Endodermal cell (in vitro differentiated cells): ENCODE results near the gene TMTC2. TPM values are rescaled to one million over a fixed set of nuclear protein-coding genes. Genes with fewer than 3 reads are reported as not detected.

ENCODE experiments used
- DNase-seq: peaks from one replicate; pipeline ENCODE4 v3.0.0-alpha.2; 2017
- H3K27ac ChIP-seq: 2 replicates; pipeline ENCODE4 v1.5.1; 2013; ENCODE audit warnings: mild to moderate bottlenecking, low read depth, low read length, moderate library complexity
- H3K27me3 ChIP-seq: 2 replicates; pipeline ENCODE4 v1.6.1; 2013; ENCODE audit warnings: mild to moderate bottlenecking, low read length, moderate library complexity; ENCODE audit not compliant: insufficient read depth, control insufficient read depth, poor library complexity, severe bottlenecking
- H3K36me3 ChIP-seq: 2 replicates; pipeline ENCODE4 v1.7.0; 2013; ENCODE audit warnings: mild to moderate bottlenecking, low read length, moderate library complexity; ENCODE audit not compliant: control insufficient read depth, insufficient read depth
- H3K4me1 ChIP-seq: one replicate; pipeline ENCODE4 v1.7.0; 2013; ENCODE audit warnings: low read length; ENCODE audit not compliant: control insufficient read depth, insufficient read depth
- H3K4me3 ChIP-seq: 2 replicates; pipeline ENCODE4 v1.5.1; 2013; ENCODE audit warnings: mild to moderate bottlenecking, low read length, moderate library complexity
- H3K9ac ChIP-seq: 2 replicates; pipeline ENCODE4 v1.6.1; 2013; ENCODE audit warnings: mild to moderate bottlenecking, low read length, moderate library complexity; ENCODE audit not compliant: poor library complexity, severe bottlenecking; ENCODE audit errors: extremely low read depth
- H3K9me3 ChIP-seq: 2 replicates; pipeline ENCODE4 v1.6.1; 2013; ENCODE audit warnings: mild to moderate bottlenecking, low read length, moderate library complexity; ENCODE audit not compliant: control insufficient read depth
- H3K27ac Mint-ChIP-seq: 2 replicates; pipeline ENCODE4 v1.8.0; 2020; ENCODE audit warnings: mixed read lengths
- H3K27me3 Mint-ChIP-seq: 2 replicates; pipeline ENCODE4 v1.8.0; 2021; ENCODE audit warnings: mild to moderate bottlenecking, mixed read lengths; ENCODE audit not compliant: insufficient read depth
- H3K36me3 Mint-ChIP-seq: 2 replicates; pipeline ENCODE4 v1.8.0; 2020; ENCODE audit warnings: low read depth, mixed read lengths
- H3K4me1 Mint-ChIP-seq: 2 replicates; pipeline ENCODE4 v1.8.0; 2020; ENCODE audit warnings: mixed read lengths
- H3K4me3 Mint-ChIP-seq: 2 replicates; pipeline ENCODE4 v1.8.0; 2020; ENCODE audit warnings: mild to moderate bottlenecking, moderate library complexity, mixed read lengths
- H3K9me3 Mint-ChIP-seq: 2 replicates; pipeline ENCODE4 v1.8.0; 2020; ENCODE audit warnings: mild to moderate bottlenecking, mixed read lengths
- CTCF ChIP-seq: fragments of 200-600 bp; sonication (generic); conservative IDR thresholded peaks from 2 replicates; pipeline ENCODE4 v1.5.0; 2021; ENCODE audit warnings: antibody characterized with exemption, mild to moderate bottlenecking
- WGBS, 2 experiments: methylation state at CpG; one replicate each; pipeline versions ENCODE4 v1.1.5 to v1.1.7; 2013; ENCODE audit warnings: missing lambda C conversion rate in 2 of 2, mixed read lengths in 1 of 2; ENCODE audit not compliant: insufficient coverage in 1 of 2, insufficient read length in 1 of 2; 5-methylcytosine and 5-hydroxymethylcytosine counted together
- total RNA-seq, 2 donors: library from RNA; stranded (reverse); fragmentation: NEBNext Ultra II Directional in 1 of 2; extraction: Animal tissue kit (Norgen Biotek cat#: 25700) in 1 of 2; gene quantifications; 2 replicates in 1 of 2; 3 replicates in 1 of 2; pipeline ENCODE4 v1.2.1, GENCODE V29; 2021

Gene TMTC2
- total RNA-seq, 2 donors from 2014 or later = 7.2 to 10.8 TPM

- WGBS, 2 experiments = no CpG with 5 or more reads among the region's 1 CpG
- no peaks in the 10 kb centered on the region for H3K4me1 ChIP-seq
- H3K27ac ChIP-seq = no peak overlapping the region
- Mint-ChIP-seq H3K27ac (no peak overlapping the region), H3K4me1 (no peaks in the 10 kb centered on the region), H3K4me3 (no peak overlapping the region), H3K9me3 (no peaks in the 10 kb centered on the region), H3K36me3 (peaks cover 5% of the 10 kb centered on the region), H3K27me3 (no peaks in the 10 kb centered on the region)
- no peaks in the 10 kb centered on the region for H3K27me3 ChIP-seq
- H3K9ac ChIP-seq = no peak overlapping the region
- DNase-seq = no peak
- H3K4me3 ChIP-seq = no peak overlapping the region
- H3K9me3 ChIP-seq = no peaks in the 10 kb centered on the region
- TF ChIP-seq CTCF = no peak
- H3K36me3 ChIP-seq = no peaks in the 10 kb centered on the region
These were observed 294.4 kb downstream of the TMTC2 start for GRCh38 chr12:82981150-82981549.

- Histone ChIP-seq H3K36me3 (no peaks in the 10 kb centered on the region), H3K4me1 (no peaks in the 10 kb centered on the region), H3K9ac (no peak overlapping the region), H3K4me3 (no peak overlapping the region), H3K9me3 (peaks cover 4% of the 10 kb centered on the region), H3K27ac (no peak overlapping the region), H3K27me3 (no peaks in the 10 kb centered on the region)
- Mint-ChIP-seq H3K9me3 (peaks cover 2% of the 10 kb centered on the region), H3K4me3 (no peak overlapping the region), H3K4me1 (no peaks in the 10 kb centered on the region), H3K36me3 (peaks cover 2% of the 10 kb centered on the region), H3K27me3 (no peaks in the 10 kb centered on the region), H3K27ac (no peak overlapping the region)
- 94 to 100% methylated on average over 1 to 11 of the region's 12 CpGs for WGBS, 2 experiments
- no peak for TF ChIP-seq CTCF
- no peak for DNase-seq
These were observed 307.4 kb downstream of the TMTC2 start for GRCh38 chr12:82994117-82994516.

GRCh38 chr12:82996168-82996812 is 309.6 kb downstream of the TMTC2 start:
- TF ChIP-seq CTCF = no peak
- Histone ChIP-seq H3K4me1 (no peaks in the 10 kb centered on the region), H3K9me3 (peaks cover 24% of the 10 kb centered on the region), H3K27me3 (no peaks in the 10 kb centered on the region), H3K36me3 (no peaks in the 10 kb centered on the region), H3K27ac (no peak overlapping the region), H3K9ac (no peak overlapping the region), H3K4me3 (no peak overlapping the region)
- no peak overlapping the region for H3K4me3 Mint-ChIP-seq
- no peaks in the 10 kb centered on the region for H3K4me1 Mint-ChIP-seq
- H3K36me3 Mint-ChIP-seq = peaks cover 20% of the 10 kb centered on the region
- no peaks in the 10 kb centered on the region for H3K27me3 Mint-ChIP-seq
- H3K9me3 Mint-ChIP-seq = peaks cover 22% of the 10 kb centered on the region
- H3K27ac Mint-ChIP-seq = no peak overlapping the region
- DNase-seq = no peak
